ENCODE data around the gene DCD.

GRCh38 chr12:54628186-54628846 is 19.8 kb downstream of the DCD start:
- TF ChIP-seq CTCF (IDR thresholded peaks at IDR 0.05; ENCODE audit: poor library complexity) = no peak
- TF ChIP-seq EZH2 (IDR thresholded peaks at IDR 0.05; ENCODE audit: borderline replicate concordance) = no peak

All from hepatocyte (in vitro differentiated cells).